Measurements from ENCODE around the gene SLC66A3.

DNA sequence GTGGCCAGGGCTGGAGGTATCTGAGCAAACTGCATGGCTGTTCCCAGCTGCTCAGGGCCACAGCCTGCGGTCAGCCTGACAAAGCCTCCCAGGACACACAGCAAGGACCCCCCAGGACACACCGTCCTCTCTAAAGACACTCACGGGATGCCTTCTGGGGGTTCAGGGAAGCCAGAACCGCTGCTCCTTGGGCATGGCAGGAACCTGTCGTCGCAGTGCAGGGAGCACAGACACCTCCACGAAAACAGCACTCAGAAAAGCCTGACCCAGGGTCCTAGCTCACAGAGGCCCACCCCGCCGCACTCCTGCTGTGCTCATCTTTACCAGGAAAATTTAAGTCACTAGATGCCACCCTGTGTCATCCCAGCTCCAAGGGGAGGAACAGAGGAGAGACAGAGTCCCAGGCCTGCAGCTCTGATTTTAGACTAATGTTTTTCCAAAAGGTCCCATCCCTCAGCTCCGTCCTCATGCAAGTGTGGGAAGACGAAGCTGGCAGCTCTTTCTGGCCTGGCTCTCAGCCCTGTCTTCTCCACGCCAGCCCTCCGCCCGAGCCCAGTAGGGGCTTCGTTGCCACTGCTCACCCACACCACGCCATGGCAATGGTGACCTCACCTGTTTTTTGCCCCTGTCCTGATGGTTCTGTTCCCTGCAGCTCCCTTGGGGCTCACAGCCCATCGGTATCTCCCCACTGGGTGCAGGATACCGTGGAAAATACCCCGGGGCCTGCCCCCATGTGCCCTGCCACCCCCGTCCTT is 23.9 kb upstream of the SLC66A3 start:
- TF ChIP-seq, protein P1, sequence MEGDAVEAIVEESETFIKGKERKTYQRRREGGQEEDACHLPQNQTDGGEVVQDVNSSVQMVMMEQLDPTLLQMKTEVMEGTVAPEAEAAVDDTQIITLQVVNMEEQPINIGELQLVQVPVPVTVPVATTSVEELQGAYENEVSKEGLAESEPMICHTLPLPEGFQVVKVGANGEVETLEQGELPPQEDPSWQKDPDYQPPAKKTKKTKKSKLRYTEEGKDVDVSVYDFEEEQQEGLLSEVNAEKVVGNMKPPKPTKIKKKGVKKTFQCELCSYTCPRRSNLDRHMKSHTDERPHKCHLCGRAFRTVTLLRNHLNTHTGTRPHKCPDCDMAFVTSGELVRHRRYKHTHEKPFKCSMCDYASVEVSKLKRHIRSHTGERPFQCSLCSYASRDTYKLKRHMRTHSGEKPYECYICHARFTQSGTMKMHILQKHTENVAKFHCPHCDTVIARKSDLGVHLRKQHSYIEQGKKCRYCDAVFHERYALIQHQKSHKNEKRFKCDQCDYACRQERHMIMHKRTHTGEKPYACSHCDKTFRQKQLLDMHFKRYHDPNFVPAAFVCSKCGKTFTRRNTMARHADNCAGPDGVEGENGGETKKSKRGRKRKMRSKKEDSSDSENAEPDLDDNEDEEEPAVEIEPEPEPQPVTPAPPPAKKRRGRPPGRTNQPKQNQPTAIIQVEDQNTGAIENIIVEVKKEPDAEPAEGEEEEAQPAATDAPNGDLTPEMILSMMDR (IDR thresholded peaks at IDR 0.05): no peak
- no peak for TF ChIP-seq EP300 (IDR thresholded peaks at IDR 0.05)
- TF ChIP-seq POLR2AphosphoS5 (IDR thresholded peaks at IDR 0.05): no peak
- TF ChIP-seq POLR2A (IDR thresholded peaks at IDR 0.05): no peak
